IMR-90 (cell line): Measurements from ENCODE around the gene BCL6. TPM values are rescaled to one million over a fixed set of nuclear protein-coding genes. Genes with fewer than 3 reads are reported as not detected.

ENCODE experiments used
- ATAC-seq: fragments of 200-7000 bp; cut with Tn5 transposase; 2 replicates; pipeline ENCODE4 v1.9.1; 2020; ENCODE audit warnings: low read depth, mild to moderate bottlenecking, moderate library complexity
- BruUV-seq: library from RNA; stranded (reverse); fragments of 400-500 nt; replicated peaks from 2 replicates; lab custom pipeline; 2021; lab: Mats Ljungman, UMichigan
- CTCF ChIA-PET: fragments of 300-600 bp; formaldehyde crosslinking; extraction: SDS; loops from one replicate; lab custom pipeline; 2021; ENCODE audit warnings: antibody characterized with exemption; lab: Yijun Ruan, JAX
- POLR2A ChIA-PET: fragments of 300-600 bp; sonication (Branson Sonifier 250); formaldehyde crosslinking; loops from one replicate; lab custom pipeline; 2022; ENCODE audit warnings: antibody characterized with exemption; ENCODE audit not compliant: unreplicated experiment; lab: Charles Lee
- DNase-seq: peaks from one replicate; pipeline ENCODE4 v3.0.0; 2013
- H2AFZ ChIP-seq: replicated peaks from 2 replicates; pipeline ENCODE3; 2013; ENCODE audit warnings: low read length, mild to moderate bottlenecking; ENCODE audit not compliant: poor library complexity
- H2AK5ac ChIP-seq: 2 replicates; pipeline ENCODE4 v1.6.1; 2013; ENCODE audit warnings: low read depth, low read length, inconsistent platforms
- H2AK9ac ChIP-seq: replicated peaks from 2 replicates; pipeline ENCODE3; 2013; ENCODE audit warnings: mild to moderate bottlenecking, low read depth, low read length, moderate library complexity; ENCODE audit not compliant: poor library complexity
- H2BK120ac ChIP-seq: 2 replicates; pipeline ENCODE4 v1.6.1; 2013; ENCODE audit warnings: low read depth, low read length, inconsistent platforms
- H2BK15ac ChIP-seq: 3 replicates; pipeline ENCODE4 v1.6.1; 2013; ENCODE audit warnings: low read depth, low read length, inconsistent platforms
- H2BK20ac ChIP-seq: 2 replicates; pipeline ENCODE4 v1.6.1; 2013; ENCODE audit warnings: low read depth, mild to moderate bottlenecking, inconsistent platforms, low read length, moderate library complexity
- H2BK5ac ChIP-seq: 2 replicates; pipeline ENCODE4 v1.6.1; 2013; ENCODE audit warnings: mild to moderate bottlenecking, low read depth, low read length, inconsistent platforms; ENCODE audit not compliant: poor library complexity, severe bottlenecking
- H3K14ac ChIP-seq: replicated peaks from 2 replicates; pipeline ENCODE4 v1.6.1; 2013; ENCODE audit warnings: low read depth, low read length, inconsistent platforms
- H3K18ac ChIP-seq: 2 replicates; pipeline ENCODE4 v1.6.1; 2013; ENCODE audit warnings: low read depth, low read length, control low read depth
- H3K23ac ChIP-seq: 2 replicates; pipeline ENCODE4 v1.6.1; 2013; ENCODE audit warnings: low read depth, low read length, inconsistent platforms
- H3K27ac ChIP-seq: 2 replicates; pipeline ENCODE4 v1.5.1; 2013; ENCODE audit warnings: mild to moderate bottlenecking, control low read depth, low read length; ENCODE audit not compliant: insufficient read depth
- H3K27me3 ChIP-seq: 2 replicates; pipeline ENCODE4 v1.6.1; 2013; ENCODE audit warnings: low read length; ENCODE audit not compliant: control insufficient read depth, insufficient read depth
- H3K36me3 ChIP-seq: 2 replicates; pipeline ENCODE4 v1.6.1; 2013; ENCODE audit warnings: low read length, mixed read lengths; ENCODE audit not compliant: control insufficient read depth, insufficient read depth
- H3K4ac ChIP-seq: 2 replicates; pipeline ENCODE4 v1.6.1; 2013; ENCODE audit warnings: low read depth, low read length, inconsistent platforms
- H3K4me1 ChIP-seq: 2 replicates; pipeline ENCODE4 v1.6.1; 2013; ENCODE audit warnings: low read length, mixed read lengths; ENCODE audit not compliant: control insufficient read depth, insufficient read depth
- H3K4me2 ChIP-seq: 2 replicates; pipeline ENCODE4 v1.6.1; 2013; ENCODE audit warnings: low read depth, mild to moderate bottlenecking, control low read depth, low read length, moderate library complexity
- H3K4me3 ChIP-seq: 2 replicates; pipeline ENCODE4 v1.5.1; 2013; ENCODE audit warnings: low read depth, mild to moderate bottlenecking, control low read depth, low read length, moderate library complexity; ENCODE audit not compliant: insufficient read depth
- H3K56ac ChIP-seq: 2 replicates; pipeline ENCODE4 v1.6.1; 2013; ENCODE audit warnings: low read length, inconsistent platforms; ENCODE audit not compliant: insufficient read depth; ENCODE audit errors: extremely low read depth
- H3K79me1 ChIP-seq, 2 experiments: 2 replicates each; pipeline ENCODE4 v1.6.1; 2013; ENCODE audit warnings: low read length in 2 of 2, inconsistent platforms in 1 of 2, low read depth in 1 of 2
- H3K9ac ChIP-seq: 2 replicates; pipeline ENCODE4 v1.6.1; 2013; ENCODE audit warnings: low read depth, low read length, control low read depth
- H3K9me1 ChIP-seq: 2 replicates; pipeline ENCODE4 v1.6.1; 2013; ENCODE audit warnings: low read length, inconsistent platforms; ENCODE audit not compliant: insufficient read depth
- H3K9me3 ChIP-seq: 2 replicates; pipeline ENCODE4 v1.6.1; 2013; ENCODE audit warnings: low read length; ENCODE audit not compliant: control insufficient read depth, insufficient read depth
- H4K20me1 ChIP-seq: 2 replicates; pipeline ENCODE4 v1.6.1; 2013; ENCODE audit warnings: low read length, inconsistent platforms; ENCODE audit not compliant: insufficient read depth
- H4K5ac ChIP-seq: 2 replicates; pipeline ENCODE4 v1.6.1; 2013; ENCODE audit warnings: mild to moderate bottlenecking, low read depth, low read length, control low read depth
- H4K8ac ChIP-seq, 2 experiments: 2 replicates each; pipeline ENCODE4 v1.6.1; 2013; ENCODE audit warnings: low read depth in 2 of 2, low read length in 2 of 2, control low read depth in 1 of 2, inconsistent platforms in 1 of 2
- H4K91ac ChIP-seq: 2 replicates; pipeline ENCODE4 v1.6.1; 2013; ENCODE audit warnings: low read depth, low read length, inconsistent platforms; ENCODE audit not compliant: insufficient read depth
- BHLHE40 ChIP-seq: fragments of 150-350 bp; IDR thresholded peaks from 2 replicates; pipeline ENCODE4 v1.6.1; 2016; ENCODE audit warnings: mild to moderate bottlenecking, low read depth, low read length
- CEBPB ChIP-seq: IDR thresholded peaks from 2 replicates; pipeline ENCODE4 v1.6.1; 2012; ENCODE audit warnings: low read depth, low read length, improper control_type of control experiment
- FOS ChIP-seq: fragments of 150-350 bp; IDR thresholded peaks from 2 replicates; pipeline ENCODE4 v1.6.1; 2016; ENCODE audit warnings: low read depth, low read length
- MAFK ChIP-seq: IDR thresholded peaks from 2 replicates; pipeline ENCODE4 v1.6.1; 2012; ENCODE audit warnings: low read depth, low read length, improper control_type of control experiment
- MXI1 ChIP-seq: IDR thresholded peaks from 2 replicates; pipeline ENCODE4 v1.6.1; 2012; ENCODE audit warnings: low read depth, mild to moderate bottlenecking, low read length, moderate library complexity, borderline replicate concordance
- NFE2L2 ChIP-seq: fragments of 150-350 bp; IDR thresholded peaks from 2 replicates; pipeline ENCODE4 v1.6.1; 2016; ENCODE audit warnings: low read depth, mild to moderate bottlenecking, low read length
- POLR2A ChIP-seq: IDR thresholded peaks from 2 replicates; pipeline ENCODE4 v1.6.1; 2012; ENCODE audit warnings: mild to moderate bottlenecking, low read depth, low read length
- RCOR1 ChIP-seq: IDR thresholded peaks from 2 replicates; pipeline ENCODE4 v1.6.1; 2012; ENCODE audit warnings: mild to moderate bottlenecking, low read length, improper control_type of control experiment; ENCODE audit not compliant: insufficient replicate concordance
- RFX5 ChIP-seq: IDR thresholded peaks from 2 replicates; pipeline ENCODE4 v1.8.0; 2012; ENCODE audit warnings: low read depth, mild to moderate bottlenecking, low read length, moderate library complexity
- SMC3 ChIP-seq: fragments of 150-350 bp; IDR thresholded peaks from 2 replicates; pipeline ENCODE4 v1.6.1; 2016; ENCODE audit warnings: low read depth, mild to moderate bottlenecking, antibody characterized with exemption, low read length, moderate library complexity
- WGBS, 2 experiments: methylation state at CpG; one replicate each; pipeline versions ENCODE4 v1.1.5 to v1.1.7; 2013; ENCODE audit warnings: missing lambda C conversion rate in 2 of 2; ENCODE audit not compliant: insufficient read length in 1 of 2; ENCODE audit errors: extremely low coverage in 2 of 2; 5-methylcytosine and 5-hydroxymethylcytosine counted together
- dilution Hi-C: fragments of 300-500 bp; cut with HindIII; formaldehyde crosslinking; loops from one replicate; pipeline ENCODE4 v1.14.3; 2018; ENCODE audit warnings: low sequenced_read_pairs; ENCODE audit not compliant: unreplicated experiment
- in situ Hi-C: fragments of 300-500 bp; cut with MboI; formaldehyde crosslinking; loops from 3 replicates; pipeline ENCODE4 v1.14.3; 2019; ENCODE audit warnings: low sequenced_read_pairs, inconsistent platforms, mixed read lengths
- intact Hi-C: fragments of 100-400 bp; cut with micrococcal nuclease; formaldehyde crosslinking; loops from 2 replicates; pipeline ENCODE4 v1.10.0; 2022
- polyA plus RNA-seq, 3 experiments: library from polyadenylated mRNA; depleted of rRNA; stranded (reverse); fragments of >200 nt; gene quantifications; 2 replicates each; pipeline ENCODE4 v1.2.3, GENCODE V29; 2012; ENCODE audit warnings: low replicate concordance in 1 of 3
- total RNA-seq: library from RNA; depleted of rRNA; stranded (reverse); fragments of >200 nt; gene quantifications from 2 replicates; pipeline ENCODE4 v1.2.3, GENCODE V29; 2012
- TF ChIP-seq, protein P1 (sequence below): fragments of 150-350 bp; IDR thresholded peaks from 2 replicates; pipeline ENCODE4 v1.6.1; 2017; ENCODE audit warnings: mild to moderate bottlenecking, antibody characterized with exemption, low read length, low read depth

Gene BCL6
- total and polyA plus RNA-seq, 2 of the 4 experiments (the other 2 are of a cell fraction) = 19.7 to 22.6 TPM

GRCh38 chr3:187737006-187737367, 8.3 kb downstream of the BCL6 start:
- peak overlapping the region; percentile 14 for H2AFZ ChIP-seq
- dilution Hi-C loops (loop anchor here (25.0 kb wide), 1 partner anchor 575 kb away; no protein-coding TSS in a partner anchor), in situ Hi-C loops (loop anchor here (10.0 to 25.0 kb wide), 5 partner anchors 675 to 1418 kb away; no protein-coding TSS in a partner anchor), intact Hi-C loops (no loop called here)
- H3K9me3 ChIP-seq = no peaks in the 10 kb centered on the region
- CTCF ChIA-PET = interaction anchor here (0.6 to 4.5 kb wide), 3 partner anchors 529 to 1218 kb away, joined by 3 to 96 read pairs (median 4); no protein-coding TSS in a partner anchor
- no peak overlapping the region for H3K56ac ChIP-seq
- peaks cover 63% of the 10 kb centered on the region for H4K20me1 ChIP-seq
- H3K9me1 ChIP-seq = peaks cover 17% of the 10 kb centered on the region
- ATAC-seq (no peak), DNase-seq (no peak)
- peak overlapping the region; percentile 63; the same call in 1 of the 2 replicates for H2BK120ac ChIP-seq
- H3K4me3 ChIP-seq = no peak overlapping the region
- H2BK15ac ChIP-seq = no peak overlapping the region; the same call in 2 of the 3 replicates
- peak overlapping the region; percentile 77; the same call in 1 of the 2 replicates for H3K23ac ChIP-seq
- H3K14ac ChIP-seq = peak overlapping the region; percentile 61; the same call in 1 of the 2 replicates
- H2BK5ac ChIP-seq = no peak overlapping the region
- H3K27ac ChIP-seq = no peak overlapping the region
- H3K18ac ChIP-seq = 0 out of 2 replicates have a peak overlapping the region, but pooled peaks have one; percentile 14
- WGBS, 2 experiments = no CpG with 5 or more reads among the region's 4 CpGs
- H3K4me1 ChIP-seq = peaks cover 20% of the 10 kb centered on the region
- TF ChIP-seq POLR2A (no peak), SMC3 (no peak), RCOR1 (no peak), MXI1 (no peak), BHLHE40 (no peak), MAFK (no peak), CEBPB (no peak), FOS (no peak), RFX5 (no peak), NFE2L2 (no peak)
- TF ChIP-seq, protein P1, sequence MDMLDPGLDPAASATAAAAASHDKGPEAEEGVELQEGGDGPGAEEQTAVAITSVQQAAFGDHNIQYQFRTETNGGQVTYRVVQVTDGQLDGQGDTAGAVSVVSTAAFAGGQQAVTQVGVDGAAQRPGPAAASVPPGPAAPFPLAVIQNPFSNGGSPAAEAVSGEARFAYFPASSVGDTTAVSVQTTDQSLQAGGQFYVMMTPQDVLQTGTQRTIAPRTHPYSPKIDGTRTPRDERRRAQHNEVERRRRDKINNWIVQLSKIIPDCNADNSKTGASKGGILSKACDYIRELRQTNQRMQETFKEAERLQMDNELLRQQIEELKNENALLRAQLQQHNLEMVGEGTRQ = no peak
- peak overlapping the region; percentile 44 for H3K4ac ChIP-seq
- peak overlapping the region; percentile 60; the same call in 1 of the 2 replicates for H2BK20ac ChIP-seq
- H3K4me2 ChIP-seq = peak overlapping the region; percentile 97
- H4K8ac ChIP-seq = no peak overlapping the region
- peak overlapping the region; percentile 69 for H2AK9ac ChIP-seq
- no peak overlapping the region for H3K9ac ChIP-seq
- peak overlapping the region; percentile 61; the same call in 1 of the 2 replicates for H2AK5ac ChIP-seq
- H4K5ac ChIP-seq = no peak overlapping the region
- H3K27me3 ChIP-seq = no peaks in the 10 kb centered on the region
- peak overlapping the region; percentile 27; the same call in 1 of the 2 replicates for H4K91ac ChIP-seq
- no TSS peak for BruUV-seq
- POLR2A ChIA-PET = interaction anchor here (0.6 kb wide), 4 partner anchors 11 to 1859 kb away, joined by 4 to 16 read pairs (median 8); no protein-coding TSS in a partner anchor
- H3K79me1 ChIP-seq = peaks cover 29 to 81% of the 10 kb centered on the region in 2 experiments
- H3K36me3 ChIP-seq = peaks cover 11% of the 10 kb centered on the region
